Stimulated activated CD4-positive, alpha-beta T cell treated with anti-CD3 and anti-CD28 coated beads, TNF-alpha, amount 100 ng/mL, for 48 hours (primary cell): Measurements from ENCODE around the gene UBN2.
"Not testable (repeated sequence)": the region's sequence is repeated elsewhere in the genome, so short reads cannot be mapped to it uniquely, and the experiment has no call there.

ENCODE experiments used
- DNase-seq, 3 donors: peaks; one replicate each; pipeline ENCODE4 v3.0.0-alpha.2; 2020; ENCODE audit warnings: low read depth in 3 of 3

UBN2 gene

GRCh38 chr7:139230774-139231512, at the start of gene UBN2:
Gene UBN2, plus strand, starts transcription at chr7:139231237. Its CDS starts 248 bp downstream, at chr7:139231485.
- DNase-seq: peak; percentile 81 to 91 (median 90)

- DNase-seq: no peak
Measured at GRCh38 chr7:139181404-139181803, 49.6 kb upstream of the UBN2 start.

GRCh38 chr7:139182363-139182762, 48.7 kb upstream of the UBN2 start:
- DNase-seq: no peak

- DNase-seq: no peak
Measured at GRCh38 chr7:139183251-139183650, 47.8 kb upstream of the UBN2 start.

GRCh38 chr7:139183878-139184338, 47.1 kb upstream of the UBN2 start:
- no peak for DNase-seq

- no peak for DNase-seq
Measured at GRCh38 chr7:139186146-139186545, 44.9 kb upstream of the UBN2 start.

GRCh38 chr7:139189357-139189756, 41.7 kb upstream of the UBN2 start:
- no peak for DNase-seq

- DNase-seq: no peak
Measured at GRCh38 chr7:139192014-139192706, 38.9 kb upstream of the UBN2 start.

- DNase-seq: no peak
Measured at GRCh38 chr7:139200382-139200781, 30.7 kb upstream of the UBN2 start.

- no peak for DNase-seq
Measured at GRCh38 chr7:139203992-139204391, 27.0 kb upstream of the UBN2 start.

GRCh38 chr7:139205843-139206242, 25.2 kb upstream of the UBN2 start:
- DNase-seq: no peak

GRCh38 chr7:139212133-139212532, 18.9 kb upstream of the UBN2 start:
- no peak for DNase-seq

- DNase-seq: not testable (repeated sequence)
Measured at GRCh38 chr7:139213489-139213888, 17.5 kb upstream of the UBN2 start.

- no peak for DNase-seq
Measured at GRCh38 chr7:139218173-139218572, 12.9 kb upstream of the UBN2 start.

- DNase-seq: no peak
Measured at GRCh38 chr7:139224219-139224618, 6.8 kb upstream of the UBN2 start.

- not testable (repeated sequence) for DNase-seq
Measured at GRCh38 chr7:139224836-139225235, 6.2 kb upstream of the UBN2 start.

- not testable (repeated sequence) for DNase-seq
Measured at GRCh38 chr7:139225286-139226157, 5.5 kb upstream of the UBN2 start.

GRCh38 chr7:139226158-139226515, 4.9 kb upstream of the UBN2 start:
- not testable (repeated sequence) for DNase-seq

GRCh38 chr7:139226988-139227488, 4.0 kb upstream of the UBN2 start:
- not testable (repeated sequence) for DNase-seq

- DNase-seq: no peak
Measured at GRCh38 chr7:139230023-139230422, 1.0 kb upstream of the UBN2 start.

GRCh38 chr7:139230484-139230773, 608 bp upstream of the UBN2 start:
- no peak for DNase-seq
